NCI-H510A treated with DMSO at 0.1 percent for 48 hours (cell line): Measurements from ENCODE around the gene TLCD2.
"Not testable (repeated sequence)": the region's sequence is repeated elsewhere in the genome, so short reads cannot be mapped to it uniquely, and the experiment has no call there.

Experiments
- DNase-seq: peaks from one replicate; lab custom pipeline; 2025; lab: John Stamatoyannopoulos, UW

TLCD2 gene

DNA sequence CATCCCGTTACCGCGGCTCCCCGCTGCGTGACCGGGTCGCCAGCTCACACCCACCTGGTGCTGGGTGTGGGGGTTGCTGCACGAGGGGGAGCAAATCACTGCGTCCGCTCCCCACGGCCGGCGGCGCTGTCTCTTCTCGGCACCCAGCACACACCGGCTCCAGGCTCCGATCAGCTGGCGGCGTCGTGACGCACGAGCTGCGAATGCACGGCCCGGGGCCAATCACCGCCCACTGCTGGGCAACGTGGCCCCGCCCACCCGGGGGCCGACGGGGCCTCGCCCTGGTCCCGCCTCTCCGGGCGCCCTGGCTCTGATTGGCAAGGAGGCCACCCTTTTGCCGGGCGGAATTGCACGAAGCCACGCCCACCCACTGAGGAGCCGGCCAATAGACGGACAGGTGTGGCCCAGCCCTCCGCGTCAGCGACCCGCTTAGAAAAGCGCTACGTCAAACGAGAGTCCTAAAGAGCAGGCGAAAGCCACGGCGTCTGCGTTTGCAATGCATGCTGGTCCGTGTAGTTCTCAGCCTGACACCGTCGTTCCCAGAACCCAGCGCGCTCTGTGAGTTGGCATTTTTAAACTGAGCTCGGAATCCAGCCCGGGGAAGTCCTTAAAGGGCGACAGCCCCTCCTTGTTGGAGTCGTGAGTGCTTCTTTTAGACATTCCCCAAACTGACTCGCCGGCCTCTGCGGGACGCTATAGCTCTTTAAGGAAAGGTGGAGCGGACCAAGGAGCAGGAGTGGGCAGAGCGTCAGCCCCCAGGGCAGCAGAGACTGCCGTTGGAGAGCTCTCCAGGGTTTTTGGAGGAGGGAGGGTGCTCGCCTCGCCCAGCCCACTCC, 6.1 kb upstream of the TLCD2 start:
- DNase-seq = peak; percentile 99

DNA sequence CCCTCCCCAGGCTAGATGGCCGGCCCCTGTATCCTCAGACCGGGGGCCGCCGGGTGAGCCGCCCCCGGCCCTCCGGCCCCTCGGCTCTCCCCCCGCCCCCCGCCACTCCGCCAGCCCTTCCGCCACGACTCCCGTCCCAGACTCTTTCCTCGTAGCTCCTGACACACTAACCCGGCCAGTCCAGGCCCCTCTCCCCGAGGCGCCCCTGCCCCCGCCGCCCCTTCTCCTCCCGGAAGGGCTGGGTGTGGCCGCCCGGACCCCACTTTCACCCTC, 5.6 kb upstream of the TLCD2 start:
- no peak for DNase-seq

DNA sequence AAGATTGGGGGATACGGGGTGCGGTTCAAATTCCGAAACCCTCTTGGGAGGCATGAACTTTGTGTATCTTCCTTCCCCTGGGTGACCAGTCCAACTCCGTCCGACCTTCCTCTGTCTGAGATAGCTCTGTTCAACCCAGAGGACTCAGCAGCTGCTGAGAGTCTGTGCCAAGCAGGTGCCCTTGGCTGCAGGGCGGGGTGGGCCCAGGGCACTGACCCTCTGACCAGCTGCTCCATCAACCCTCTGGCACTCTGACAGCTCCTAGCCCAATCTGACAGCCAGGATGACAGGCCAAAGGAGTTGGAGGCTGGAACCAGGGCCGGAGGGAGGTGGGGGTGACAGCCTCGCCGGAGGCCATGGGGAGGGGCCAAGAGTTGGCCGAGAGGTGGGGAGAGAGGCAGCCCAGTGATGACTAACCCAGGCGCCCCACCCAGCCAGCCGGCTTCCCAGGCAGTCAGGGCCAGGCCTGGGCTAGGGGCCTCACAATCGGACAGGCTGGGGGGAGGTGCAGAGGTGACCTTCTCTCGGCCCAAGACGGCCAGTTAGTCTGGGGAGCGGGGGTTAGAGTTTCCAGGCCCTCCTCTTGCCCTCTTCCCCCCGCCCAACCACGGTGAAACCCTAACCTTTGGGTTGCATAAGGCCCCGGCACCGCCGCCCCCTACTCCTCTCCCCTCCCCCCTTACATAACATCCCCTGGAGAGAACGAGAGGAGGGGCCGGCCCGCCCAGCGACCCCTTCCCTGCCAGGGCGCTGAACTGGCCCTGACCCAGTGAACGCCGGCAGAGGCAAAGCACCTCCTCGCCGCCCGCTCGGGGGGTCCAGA, 5.0 kb upstream of the TLCD2 start:
- DNase-seq = peak; percentile 30

DNA sequence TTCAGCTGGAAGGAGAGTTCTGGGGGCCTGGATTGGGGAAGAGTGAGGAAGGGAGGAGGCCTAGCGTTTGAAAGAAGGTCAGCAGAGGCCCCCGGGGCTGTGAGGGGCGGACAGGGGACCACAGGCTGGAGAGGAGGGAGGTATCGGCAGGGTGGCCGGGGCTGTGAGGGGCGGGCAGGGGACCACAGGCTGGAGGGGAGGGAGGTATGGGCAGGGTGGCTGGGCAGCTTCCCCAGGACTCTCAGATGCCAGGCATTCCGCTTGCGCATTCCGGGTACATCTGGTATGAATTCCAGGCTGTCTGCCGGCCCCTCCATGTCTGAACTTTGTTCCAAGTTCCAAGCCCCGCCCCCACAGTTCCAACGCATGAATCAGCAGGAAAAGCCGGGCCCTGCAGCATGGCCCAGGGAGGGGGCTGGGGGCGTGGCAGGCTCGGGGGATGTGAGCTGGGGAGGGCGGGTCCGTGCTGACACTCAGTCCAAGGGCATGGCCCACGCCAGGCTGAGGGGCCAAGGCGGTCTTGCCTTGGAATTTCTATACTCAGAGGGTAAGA, 4.3 kb upstream of the TLCD2 start:
- peak; percentile 50 for DNase-seq

DNA sequence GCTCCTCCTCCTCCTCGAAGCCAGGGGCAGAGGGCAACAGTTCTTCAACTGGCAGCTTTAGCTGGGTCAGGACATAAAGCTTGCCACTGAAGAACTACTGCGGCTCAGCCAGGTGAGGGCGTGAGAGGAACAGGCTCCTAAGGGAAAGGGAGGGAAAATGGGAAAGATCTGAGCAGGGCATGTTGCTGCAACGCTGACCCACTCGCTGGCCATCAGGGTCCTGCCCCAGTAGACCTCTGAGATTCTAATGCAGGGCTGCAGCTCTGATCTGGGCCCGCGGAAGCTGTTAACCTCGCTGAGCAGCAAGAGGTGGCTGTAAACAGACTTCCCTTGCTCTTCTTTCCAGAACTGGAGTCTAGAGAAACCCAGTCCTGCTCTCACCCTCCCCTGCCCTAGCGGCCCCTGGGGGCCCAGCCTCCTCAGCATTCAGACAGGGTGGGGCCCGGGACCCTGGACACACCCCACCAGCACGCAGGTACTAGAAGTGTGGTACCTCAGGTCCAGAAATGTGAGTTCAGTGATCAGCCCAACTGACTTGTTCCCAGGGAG, 3.8 kb upstream of the TLCD2 start:
- peak; percentile 75 for DNase-seq

DNA sequence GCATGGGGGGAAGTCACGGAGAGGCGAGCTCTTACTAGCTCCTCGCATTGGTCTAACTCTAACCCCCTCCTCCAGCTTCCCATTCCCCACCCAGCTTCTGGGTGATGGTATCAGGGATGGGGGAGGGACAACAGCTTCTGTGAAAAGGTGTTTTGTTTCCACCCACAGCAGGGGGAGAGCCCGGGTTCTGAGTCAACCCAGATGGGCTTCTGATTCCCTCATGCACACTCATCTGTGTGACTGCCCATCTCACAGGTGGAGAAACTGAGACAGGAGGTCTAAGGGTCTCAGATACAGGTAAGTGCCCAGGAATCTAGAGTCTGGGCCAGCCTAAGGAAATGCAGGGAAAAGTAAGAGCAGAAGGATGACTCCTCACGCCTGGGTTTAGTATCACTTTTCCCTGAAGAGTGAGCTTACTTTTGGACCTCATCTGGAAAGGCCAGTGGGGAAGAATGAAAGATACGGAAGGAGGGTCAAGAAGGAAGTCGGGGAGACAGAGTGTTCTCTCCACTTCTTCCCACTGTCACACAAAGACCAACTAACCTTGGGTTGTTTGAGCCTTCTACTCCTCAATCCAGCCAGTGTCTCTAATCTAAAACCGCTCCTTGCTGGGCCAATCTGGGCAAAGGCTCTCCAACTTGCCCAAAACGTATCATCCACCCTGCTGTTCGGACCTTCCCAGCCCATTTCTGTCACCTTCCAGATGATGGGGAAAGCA, 3.1 kb upstream of the TLCD2 start:
- DNase-seq = no peak

DNA sequence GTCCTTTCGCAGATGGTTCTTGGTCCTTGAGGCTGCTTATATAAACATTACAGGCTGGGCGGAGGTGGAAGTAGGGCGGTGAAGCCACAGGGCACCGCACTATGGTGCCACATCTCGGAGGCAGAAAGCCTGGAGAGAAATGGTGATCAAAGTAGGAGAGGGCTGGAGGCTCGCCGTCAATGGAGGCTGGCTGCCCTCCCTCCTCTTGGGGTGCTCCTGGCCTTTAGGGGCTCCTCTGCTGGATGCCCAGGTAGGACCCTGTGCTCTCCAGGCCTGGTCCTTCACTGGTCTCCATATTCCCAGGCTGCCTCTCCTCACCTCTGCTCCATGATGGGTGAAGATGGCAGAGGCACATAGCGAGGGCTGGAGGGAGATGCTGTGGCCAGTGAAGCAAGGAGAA, 2.1 kb upstream of the TLCD2 start:
- no peak for DNase-seq

DNA sequence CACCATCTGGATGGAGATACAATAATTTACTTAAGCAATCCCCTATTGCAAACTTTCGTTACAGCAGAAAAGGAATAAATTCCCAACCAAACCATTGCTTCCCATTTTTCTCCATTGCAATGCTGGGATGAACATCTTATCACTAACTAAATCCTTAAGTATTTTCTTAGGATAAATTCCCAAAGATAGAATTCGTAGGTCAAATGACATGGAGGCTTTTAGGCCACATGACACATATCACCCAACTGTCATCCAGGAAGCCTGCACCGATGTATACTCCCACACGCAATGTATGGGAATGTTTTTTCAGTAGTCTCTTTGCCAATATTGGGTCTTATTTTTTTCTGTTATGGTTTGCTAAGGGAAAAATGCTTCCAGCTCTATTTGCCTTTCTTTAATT, 1.6 kb upstream of the TLCD2 start:
- no peak for DNase-seq

DNA sequence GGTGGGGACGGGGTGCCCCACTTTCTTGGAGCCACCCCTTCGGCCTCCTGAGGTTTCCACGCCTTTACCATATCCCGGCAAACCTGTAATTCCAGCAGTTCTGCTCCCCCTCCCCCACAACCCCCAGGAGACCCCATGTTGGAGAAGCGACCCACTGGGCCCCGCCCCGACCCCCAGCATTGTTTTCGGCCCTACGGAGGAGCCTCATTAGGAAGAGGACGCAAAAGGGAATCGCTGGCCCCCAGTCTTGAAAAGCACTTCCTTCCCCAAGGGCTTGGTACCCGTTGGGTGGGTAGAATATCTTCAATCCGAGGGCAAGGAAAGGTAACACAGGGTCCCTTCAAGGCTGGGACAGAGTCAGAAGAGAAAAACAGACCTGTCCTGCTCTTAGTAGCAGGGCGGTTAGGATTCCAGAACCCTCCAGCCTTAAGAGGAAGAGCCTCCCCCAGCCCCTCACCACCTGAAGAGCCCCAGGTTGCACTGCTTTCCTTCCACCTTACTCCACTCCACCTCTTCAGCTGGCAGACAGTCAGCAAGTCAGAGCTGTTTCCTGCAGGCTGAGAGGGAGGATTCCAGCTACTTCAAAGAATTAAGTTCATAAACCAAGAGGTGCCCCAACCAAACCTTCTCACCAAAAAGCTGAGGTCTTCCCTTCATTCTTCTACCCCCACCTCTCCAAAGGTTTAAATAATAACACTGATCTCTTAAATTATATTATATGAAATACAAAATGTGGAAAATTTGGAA, 803 bp upstream of the TLCD2 start:
- DNase-seq = no peak

DNA sequence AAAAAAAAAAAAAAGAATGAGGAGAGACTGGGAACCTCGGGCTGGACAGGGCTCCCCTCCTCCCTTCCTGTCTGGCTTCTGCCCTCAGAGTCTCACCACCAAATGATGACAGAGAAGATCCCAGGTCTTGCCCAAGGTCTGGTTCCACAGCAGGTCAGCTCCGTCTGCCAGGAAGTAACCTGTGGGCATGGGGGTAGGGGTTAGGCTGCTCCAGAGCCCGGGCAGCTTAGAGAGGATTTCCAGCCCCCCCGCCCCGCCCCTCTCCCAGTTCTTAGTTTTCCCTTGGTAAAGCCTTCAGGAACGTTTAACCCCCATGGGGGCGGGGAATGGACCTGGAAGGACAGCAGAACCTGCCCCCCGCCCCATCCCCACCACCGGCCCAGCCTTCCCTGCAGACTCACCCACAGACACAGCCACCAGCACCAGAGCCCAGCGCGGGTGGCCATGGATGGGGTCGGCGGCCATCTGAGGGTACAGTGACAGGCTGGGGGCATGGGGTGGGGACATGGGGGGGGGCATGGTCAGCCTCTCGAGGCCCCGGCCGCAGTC, 700 bp downstream of the TLCD2 start:
- no peak for DNase-seq

DNA sequence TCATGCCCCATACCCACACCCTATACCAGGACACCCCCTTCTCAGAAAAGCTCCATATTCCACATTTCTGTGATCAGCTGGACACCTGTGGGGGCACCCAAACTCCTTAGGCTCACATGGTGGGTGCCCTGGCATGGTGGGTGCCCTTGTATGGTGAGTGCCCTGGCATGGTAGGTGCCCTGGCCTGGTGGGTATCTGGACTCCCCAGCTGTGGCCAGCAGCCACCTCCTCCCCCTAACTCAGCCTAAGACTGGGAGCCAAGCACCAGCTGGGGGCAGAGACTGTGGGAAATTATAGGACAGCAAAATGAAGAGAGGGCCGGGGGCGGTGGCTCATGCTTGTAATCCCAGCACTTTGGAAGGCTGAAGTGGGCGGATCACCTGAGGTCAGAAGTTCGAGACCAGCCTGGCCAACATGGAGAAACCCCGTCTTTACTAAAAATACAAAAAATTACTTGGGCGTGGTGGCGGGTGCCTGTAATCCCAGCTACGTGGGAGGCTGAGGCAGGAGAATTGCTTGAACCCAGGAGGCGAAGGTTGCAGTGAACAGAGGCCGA, 1.3 kb downstream of the TLCD2 start:
- DNase-seq = not testable (repeated sequence)

DNA sequence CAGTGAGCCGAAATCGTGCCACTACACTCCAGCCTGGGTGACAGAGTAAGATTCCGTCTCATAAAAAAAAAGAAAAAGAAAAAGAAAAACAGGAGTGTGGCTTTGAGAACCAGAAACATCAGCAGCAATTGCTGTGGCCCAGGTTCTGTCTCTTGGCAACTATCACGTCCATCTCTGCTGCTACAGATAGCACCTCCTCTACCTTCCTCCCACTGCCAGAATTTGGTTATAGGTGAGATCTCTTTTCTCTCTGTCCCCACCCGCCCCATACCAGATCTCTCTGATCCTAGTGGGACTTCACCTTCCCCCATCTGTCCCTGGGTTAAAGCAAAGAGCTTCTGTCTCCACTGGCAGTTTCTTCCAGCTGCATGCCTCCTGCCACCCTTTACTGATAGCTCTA, 3.1 kb downstream of the TLCD2 start:
- no peak for DNase-seq

DNA sequence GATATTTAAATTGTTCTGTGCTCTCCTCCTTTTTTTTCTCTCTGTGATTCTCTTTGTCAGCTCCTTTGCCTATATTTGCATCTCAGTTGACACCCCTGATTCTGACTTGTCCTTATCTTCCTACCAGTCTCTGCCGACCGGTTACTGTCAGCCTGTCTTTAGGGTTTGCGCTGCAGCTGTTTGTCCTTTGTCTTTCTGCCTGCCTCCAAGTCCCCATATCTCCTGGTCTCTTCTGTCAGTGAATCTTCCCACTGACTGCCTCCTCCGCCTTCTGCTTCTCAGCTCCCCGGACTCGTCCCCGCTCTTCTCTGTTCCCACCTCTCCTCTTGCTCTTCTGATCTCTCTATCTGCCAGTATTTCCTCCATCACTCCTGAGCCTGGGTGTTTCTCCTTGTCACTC, 5.2 kb downstream of the TLCD2 start:
- DNase-seq = no peak

DNA sequence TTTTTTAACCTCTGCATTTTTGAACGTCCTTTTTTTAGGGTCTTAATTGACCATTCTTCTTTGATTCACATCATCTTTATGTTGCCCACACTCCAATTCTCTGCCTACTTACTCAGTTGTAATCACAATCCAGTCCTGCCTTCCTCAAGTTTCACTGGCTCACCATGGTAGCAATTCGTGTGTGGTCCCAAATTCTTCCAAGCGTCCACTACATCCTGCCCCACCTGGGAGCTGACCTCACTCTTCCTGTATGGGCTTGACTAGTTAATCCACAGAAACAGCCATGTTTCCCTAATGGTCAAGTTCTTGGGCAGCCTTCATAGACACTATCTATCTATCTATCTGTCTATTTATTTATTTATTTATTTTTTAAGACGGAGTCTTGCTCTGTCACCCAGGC, 7.1 kb downstream of the TLCD2 start:
- DNase-seq = no peak

DNA sequence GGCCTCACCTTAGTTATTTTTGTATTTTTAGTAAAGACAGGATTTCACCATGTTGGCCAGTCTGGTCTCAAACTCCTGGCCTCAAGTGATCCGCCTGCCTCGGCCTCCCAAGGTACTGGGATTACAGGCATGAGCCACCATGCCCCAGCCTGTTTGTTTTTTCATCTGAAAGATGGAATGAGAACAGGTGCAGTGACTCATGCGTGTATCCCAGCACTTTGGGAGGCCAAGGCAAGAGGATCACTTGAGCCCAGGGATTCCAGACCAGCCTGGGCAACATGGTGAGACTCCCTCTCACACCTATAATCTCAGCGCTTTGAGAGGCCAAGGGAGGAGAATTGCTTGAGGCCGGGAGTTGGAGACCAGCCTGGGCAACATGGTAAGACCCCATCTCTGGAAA, 10.3 kb downstream of the TLCD2 start:
- not testable (repeated sequence) for DNase-seq

DNA sequence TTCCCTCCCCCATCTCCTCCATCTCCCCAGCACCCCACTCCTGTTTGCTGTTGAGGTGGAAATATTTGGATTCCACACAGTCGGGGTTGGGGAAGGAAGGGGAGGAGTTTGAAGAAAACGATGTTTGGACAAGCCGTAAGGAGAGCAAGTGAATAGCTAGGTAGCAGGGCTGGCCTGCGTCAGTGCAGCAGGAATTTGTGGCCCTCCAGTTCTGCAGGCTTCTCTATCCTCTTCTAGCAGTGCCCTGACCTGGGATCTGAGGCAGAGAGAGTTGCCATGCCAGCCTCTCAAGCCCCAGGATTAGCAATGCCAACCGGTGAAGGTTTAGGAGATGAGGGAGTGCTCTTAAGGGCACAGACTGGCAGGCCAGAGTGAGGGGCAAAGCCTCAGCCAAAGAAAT, 12.5 kb downstream of the TLCD2 start:
- DNase-seq = no peak

DNA sequence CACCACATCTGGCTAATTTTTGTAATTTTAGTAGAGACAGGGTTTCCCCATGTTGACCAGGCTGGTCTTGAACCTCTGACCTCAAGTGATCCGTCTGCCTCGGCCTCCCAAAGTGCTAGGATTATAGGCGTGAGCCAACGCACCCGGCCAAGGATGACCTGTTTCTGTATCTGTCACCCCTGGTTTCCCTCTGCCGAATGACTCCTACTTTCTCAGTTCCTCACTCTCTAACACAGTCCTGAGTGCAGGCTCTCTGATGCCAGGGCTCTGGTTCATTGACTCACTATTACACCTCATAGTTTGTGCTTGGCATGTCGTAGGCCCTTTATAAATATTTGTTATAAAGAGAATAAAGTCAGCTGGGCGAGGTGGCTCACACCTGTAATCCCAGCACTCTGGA, 14.8 kb downstream of the TLCD2 start:
- DNase-seq = no peak

DNA sequence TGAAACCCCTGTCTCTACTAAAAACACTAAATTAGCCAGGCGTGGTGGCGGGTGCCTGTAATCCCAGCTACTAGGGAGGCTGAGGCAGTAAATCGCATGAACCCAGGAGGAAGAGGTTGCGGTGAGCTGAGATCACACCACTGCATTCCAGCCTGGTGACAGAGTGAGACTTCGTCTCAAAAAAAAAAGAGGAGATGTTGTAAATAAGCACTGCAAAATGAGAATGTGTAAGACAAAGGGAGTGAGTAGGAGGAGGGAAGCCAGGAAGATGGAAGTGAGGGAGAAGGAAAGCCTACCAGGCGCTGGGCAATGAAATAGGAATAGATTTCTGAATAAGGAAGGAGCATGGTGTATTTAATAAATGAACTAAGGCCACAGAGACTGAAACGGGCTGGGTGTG, 16.8 kb downstream of the TLCD2 start:
- DNase-seq = no peak

DNA sequence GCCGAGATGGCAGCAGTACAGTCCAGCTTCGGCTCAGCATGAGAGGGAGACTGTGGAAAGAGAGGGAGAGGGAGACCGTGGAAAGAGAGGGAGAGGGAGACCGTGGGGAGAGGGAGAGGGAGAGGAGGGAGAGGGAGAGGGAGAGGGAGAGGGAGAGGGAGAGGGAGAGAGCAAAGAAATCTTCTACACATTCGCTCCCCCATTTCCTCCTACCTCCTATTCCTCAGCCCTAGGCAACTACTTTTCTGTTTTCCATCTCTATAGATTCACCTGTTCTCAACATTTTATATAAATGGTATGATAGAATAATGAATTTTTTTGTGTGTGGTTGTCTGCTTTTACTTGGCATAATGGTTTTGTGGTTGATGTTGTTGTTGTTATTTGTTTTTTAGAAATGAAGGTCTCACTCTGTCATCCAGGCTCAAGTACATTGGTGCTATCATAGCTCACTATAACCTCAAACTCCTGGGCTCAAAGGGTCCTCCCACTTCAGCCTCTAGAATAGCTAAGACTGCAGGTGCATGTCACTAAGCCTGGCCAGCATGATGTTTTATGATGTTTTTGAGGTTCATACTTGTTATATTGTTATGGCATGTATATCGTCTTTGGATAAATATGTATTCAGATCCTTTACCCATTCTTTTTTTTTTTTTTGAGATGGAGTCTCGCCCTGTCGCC, 19.5 kb downstream of the TLCD2 start:
- no peak for DNase-seq

DNA sequence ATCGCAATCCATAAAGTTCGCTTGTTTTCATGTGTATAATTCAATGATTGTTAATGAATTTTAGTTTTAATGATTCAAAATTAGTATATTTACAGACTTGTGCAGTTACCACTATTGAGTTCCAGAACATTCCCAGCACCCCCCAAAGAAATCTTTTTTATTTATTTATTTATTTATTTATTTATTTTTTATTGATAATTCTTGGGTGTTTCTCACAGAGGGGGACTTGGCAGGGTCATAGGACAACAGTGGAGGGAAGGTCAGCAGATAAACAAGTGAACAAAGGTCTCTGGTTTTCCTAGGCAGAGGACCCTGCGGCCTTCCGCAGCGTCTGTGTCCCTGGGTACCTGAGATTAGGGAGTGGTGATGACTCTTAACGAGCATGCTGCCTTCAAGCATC, 21.8 kb downstream of the TLCD2 start:
- not testable (repeated sequence) for DNase-seq
